Activated naive CD8-positive, alpha-beta T cell treated with anti-CD3 and anti-CD28 coated beads, Interleukin-2, amount 50 U/mL, for 16 hours (primary cell): ENCODE measurements around the gene CFAP54.

Source experiments
- DNase-seq: peaks from one replicate; pipeline ENCODE4 v3.0.0-alpha.2; 2020; ENCODE audit warnings: low read depth, low spot score

CFAP54 gene

DNA sequence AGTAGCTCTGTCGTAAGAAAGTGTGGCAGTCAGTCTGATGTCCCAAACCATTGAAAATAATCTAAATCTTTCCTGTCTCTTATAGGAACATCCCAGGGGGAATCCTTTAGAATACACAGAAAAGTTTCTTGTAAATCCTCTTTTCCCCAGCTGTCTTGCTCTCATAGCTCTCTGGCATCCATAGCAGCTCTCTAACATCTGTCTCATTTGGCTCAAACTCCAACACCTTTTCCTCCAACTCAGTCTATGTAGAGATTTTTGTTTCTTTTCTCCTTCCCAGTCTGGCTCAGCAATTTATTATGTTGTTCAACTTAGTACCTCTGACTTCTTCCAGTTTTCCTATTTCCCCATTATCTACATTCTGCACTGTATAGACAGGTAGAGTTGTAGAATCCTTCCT, 333.3 kb downstream of the CFAP54 start:
- DNase-seq: no peak

DNA sequence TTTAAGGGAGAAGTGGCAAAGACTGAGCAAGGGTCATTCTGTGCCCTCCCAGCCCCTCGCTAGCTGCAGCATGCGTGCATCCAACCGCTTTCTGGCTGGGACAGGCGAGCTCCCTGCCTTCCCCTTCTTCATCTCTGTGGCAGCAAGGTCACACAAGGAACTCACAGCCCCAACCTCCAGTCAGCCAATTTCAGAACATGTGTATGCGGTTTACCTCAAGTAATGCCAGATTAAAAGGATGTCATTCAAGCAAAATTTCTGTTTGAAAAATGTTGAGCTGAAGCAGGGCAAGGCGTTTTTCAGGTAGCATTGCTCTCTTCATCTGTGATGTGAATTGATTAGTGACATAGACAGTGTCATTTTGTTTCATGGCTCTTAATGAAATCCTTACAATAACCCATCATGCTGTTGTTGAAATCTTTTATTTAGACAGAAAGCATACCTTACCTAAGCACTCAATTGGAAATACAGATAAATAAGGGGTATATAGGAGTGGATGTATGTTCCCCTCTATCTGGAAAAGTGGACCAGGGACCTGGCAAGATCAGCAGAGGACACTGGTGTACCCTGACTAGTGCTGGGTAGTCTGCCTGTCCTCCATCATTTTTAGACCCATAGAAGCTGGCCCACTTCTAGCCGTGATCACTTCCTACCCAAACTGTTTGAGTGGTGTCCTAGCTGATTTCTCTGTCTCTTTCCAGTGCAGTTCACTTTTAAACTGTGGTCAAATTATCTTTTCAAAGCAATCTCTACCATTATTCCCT, 334.9 kb downstream of the CFAP54 start:
- no peak for DNase-seq

DNA sequence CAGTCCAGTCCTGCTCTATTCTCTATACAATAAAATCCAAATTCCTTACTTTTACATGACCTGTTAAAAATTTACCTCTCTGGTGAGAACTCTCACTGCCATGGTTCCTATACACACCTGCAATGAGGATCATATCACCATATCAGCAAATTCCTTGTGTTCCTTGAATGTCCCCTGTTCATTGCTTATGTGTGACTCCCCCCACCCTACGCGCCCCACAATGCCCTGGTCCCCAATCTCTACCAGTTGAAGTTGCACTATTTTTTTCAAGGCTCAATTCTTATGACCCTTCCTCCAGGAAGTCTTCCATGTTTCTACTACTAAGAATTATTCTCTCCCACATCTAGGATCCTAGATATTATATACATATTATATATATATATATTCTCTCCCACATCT, 335.5 kb downstream of the CFAP54 start:
- no peak for DNase-seq

DNA sequence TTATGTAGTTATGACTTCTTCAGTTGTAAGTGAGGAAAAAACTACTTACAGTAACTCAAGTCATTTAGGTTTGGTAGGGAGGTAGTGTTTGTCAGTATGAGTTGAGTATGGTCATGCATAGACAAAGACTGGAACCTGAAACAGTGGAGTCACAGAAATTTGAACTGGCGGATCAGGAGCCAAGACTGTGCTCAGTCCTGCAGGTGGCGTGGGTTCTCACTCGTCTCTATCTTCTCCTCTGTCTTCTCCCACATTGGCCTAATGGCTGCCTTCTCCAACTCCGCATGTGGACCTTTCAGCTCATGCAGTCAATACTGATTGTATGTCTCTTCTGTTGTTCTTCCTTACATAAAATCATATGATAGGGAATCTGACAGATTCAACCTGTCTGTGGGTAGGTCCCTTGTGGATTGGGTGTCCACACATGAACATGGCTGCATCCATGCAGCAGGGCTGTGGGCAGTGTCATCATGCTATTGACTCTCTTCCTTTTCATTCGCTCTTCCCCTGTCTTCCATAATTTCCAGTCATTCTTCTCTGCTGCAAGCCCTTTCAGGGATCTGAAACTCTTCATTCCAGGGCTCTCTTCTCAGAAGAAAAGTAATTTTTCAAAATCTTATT, 338.9 kb downstream of the CFAP54 start:
- no peak for DNase-seq

DNA sequence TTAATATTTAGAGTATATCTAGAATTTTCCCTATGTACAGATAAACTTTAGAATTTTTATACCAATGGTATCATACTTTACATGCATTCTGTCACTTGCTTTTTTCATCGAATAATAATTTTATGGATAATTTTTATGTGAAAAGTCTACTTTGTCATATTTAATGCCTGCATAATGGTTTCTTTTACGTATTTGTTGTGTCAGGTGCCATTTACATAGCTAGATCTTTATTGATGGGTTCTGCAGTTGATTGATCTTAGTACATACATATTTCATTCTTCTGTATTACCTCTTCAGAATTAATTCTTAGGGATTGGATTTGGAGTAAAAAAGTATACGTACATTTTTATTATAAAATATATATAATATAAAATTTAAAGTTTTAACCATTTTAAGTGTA, 340.0 kb downstream of the CFAP54 start:
- DNase-seq: no peak

DNA sequence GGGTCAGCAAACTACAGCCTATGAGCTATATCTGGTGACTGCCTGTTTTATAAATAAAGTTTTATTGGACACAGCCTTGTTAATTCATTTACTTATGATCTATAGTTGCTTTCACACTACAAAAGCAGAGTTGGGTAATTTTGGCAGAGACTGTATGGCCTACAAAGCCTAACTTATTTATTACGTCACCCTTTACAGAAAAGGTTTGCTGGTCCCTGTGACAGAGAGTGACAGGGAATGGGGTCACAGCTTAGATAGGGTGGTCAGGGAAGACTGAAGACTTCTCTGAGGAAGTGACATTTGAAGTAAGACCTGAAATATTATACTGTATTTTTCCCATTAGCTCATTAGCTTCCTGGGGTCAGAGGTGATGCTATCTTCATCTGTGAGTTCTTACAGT, 342.0 kb downstream of the CFAP54 start:
- no peak for DNase-seq

DNA sequence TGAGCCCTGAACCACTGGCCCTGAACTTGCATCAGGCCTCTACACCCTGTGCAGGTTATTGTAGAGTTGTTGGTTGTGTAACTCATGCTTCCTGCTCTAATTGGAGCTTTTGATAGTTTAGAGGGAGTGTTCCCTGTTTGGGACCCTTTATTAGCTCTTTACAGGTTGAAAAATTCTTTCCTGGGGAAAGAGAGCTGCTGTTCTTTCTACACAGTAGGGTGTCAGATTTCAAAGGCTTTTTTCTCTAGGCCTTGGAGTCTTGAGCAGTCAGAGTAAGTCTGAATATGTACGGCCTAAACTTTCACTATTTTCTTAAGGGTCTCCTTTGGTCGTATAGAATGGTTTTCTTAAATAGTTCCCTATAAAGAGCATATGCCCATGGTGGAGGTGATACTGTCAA, 356.9 kb downstream of the CFAP54 start:
- DNase-seq: no peak

DNA sequence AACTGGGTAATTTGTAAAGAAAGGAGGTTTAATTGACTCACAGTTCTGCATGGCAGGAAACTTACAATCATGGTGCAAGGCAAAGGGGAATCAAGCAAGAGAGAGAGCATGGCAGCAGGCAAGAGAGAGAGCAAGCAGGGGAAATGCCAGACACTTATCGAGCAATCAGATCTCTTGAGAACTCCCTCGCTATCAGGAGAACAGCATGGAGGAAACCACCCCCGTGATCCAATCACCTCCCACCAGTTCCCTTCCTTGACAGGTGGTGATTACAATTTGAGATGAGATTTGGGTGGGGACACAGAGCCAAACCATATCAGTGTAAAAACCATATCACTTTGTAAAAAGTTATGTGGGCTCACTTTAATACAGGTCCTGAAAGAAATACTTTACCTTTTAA, 361.3 kb downstream of the CFAP54 start:
- no peak for DNase-seq

DNA sequence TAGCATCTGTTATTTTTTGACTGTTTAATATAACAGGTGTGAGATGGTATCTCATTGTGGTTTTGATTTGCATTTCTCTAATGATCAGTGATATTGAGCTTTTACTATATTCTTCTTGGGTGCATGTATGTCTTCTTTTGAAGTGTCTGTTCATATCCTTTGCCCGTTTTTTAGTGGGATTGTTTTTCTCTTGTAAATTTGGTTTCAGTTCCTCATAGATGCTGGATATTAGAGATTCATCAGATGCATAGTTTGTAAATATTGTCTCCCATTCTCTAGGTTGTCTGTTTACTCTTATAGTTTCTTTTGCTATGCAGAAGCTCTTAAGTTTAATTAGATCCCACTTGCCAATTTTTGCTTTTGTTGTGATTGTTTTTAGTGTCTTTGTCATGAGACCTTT, 368.8 kb downstream of the CFAP54 start:
- DNase-seq: no peak

DNA sequence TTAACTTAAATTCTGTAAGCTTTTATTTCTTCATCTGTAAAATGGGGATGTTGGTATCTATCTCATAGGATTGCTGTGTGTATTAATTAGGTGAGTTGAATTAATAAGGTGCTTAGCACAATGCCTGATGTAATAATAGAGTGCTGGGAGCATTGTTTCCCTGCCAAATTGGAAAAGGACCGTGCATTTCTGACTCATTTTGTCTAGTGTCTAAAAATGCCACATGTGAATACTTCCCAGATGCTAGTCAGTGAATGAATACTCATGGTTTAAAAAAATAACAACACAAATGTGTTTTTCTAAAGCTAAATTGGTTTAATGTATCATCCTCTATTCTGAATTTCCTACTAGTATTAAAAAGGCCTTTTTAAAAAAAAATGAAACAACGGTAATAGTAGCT, 372.3 kb downstream of the CFAP54 start:
- DNase-seq: no peak

DNA sequence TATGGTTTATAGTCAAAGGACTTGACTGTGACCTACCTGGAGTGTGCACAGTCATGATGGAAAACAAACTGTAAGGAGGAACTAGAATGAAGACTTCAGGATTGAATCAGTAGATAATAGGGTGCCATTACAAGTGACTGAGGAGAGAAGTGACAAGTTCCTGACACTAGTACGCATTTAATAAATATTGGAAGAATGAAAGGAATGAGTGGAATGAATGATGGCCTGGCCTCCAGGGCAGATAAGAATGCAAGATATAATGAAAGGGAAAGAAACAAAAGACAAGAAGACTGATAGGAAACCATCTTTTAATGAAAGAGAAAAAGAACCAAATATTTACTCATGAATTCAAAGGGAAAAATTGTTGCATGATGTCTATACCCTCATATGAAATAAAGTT, 372.9 kb downstream of the CFAP54 start:
- no peak for DNase-seq

DNA sequence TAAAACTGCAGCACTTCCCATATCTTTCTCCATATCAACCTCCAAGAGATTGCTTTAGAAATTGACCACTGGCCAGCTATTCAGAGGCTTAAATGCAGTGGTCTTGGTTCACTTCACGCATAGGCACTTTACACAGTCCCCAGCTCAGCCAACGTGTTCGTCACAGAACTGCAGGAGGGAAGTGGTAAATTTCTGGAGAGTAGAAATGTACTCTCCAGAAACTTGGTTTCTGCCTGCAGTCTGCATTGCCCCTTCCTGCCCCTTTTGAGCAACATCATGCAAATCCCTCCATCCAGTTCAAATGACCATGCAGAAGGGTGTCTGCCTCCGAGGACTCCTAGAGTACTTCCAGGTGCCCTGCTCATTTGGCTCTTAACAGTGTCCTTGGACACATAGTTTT, 375.0 kb downstream of the CFAP54 start:
- no peak for DNase-seq

DNA sequence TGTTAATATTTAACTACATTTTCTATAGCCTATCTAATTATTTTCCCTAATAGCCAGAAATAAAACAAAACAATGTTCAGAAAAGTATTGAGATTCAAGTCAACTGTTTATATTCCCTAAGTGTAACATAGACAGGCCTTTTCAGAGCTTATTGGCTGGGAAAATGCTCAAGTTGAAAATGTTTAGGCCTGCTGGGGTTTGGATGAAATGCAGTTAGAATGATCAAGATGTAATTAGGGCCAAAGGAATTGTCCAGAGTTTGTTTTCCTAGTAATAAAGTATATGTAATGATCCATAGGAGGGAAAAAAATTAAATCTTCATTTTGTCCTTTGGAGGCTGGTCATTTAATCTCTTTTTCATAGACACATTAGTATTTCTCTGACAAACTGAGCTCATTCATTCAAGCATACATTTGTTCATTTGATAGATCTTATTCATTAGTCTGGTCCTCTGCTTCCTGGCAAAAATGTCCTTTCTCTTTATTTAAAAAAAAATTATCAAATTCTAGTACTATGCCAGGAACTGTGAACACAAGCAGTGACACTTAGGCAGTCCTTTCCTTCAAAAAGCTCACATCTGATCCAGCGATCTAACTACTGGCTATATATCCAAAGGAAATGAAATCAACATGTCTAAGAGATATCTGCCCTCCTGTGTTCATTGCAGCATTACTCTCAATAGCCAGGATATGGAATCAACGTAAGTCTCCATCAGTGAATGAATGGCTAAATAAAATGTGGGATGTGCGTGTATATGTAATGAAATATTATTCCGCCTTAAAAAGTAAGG, 377.6 kb downstream of the CFAP54 start:
- no peak for DNase-seq

DNA sequence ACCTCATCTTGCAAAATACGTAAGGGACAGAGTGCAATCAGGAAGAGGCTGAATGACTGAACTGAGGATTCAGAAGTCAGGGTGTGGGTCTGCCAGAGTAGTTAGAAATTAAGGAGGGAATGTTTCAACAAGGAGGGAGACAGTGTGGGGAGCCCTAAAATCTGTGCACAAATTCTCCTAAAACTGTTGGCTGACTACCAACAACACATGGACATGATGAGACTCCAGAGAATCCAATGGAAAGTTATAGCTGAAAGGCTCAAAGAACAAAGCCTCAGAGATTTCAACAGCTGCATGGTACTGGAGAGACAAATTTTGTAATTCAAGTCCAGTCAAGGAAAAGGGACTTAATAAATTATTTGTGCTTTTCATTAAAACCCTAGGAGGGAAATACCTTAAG, 381.6 kb downstream of the CFAP54 start:
- DNase-seq: no peak

DNA sequence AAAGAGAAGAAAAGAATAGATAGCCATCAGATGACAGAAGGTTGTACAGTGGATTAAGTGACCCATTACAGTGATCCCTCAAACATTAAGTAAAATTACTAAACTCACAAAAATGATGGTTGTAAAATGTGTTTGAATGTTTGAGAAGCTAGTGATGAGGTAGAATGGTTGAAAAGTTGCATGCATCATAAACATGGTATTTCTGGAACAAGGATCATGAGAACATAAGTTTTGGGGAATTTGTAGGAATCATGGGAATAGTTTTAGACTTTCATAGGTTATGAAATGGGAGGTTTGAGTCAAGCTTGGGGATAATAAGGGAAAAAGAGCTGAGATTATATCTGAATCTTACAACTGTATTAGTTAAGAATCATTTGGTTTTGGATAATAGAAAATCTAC, 383.6 kb downstream of the CFAP54 start:
- DNase-seq: no peak

DNA sequence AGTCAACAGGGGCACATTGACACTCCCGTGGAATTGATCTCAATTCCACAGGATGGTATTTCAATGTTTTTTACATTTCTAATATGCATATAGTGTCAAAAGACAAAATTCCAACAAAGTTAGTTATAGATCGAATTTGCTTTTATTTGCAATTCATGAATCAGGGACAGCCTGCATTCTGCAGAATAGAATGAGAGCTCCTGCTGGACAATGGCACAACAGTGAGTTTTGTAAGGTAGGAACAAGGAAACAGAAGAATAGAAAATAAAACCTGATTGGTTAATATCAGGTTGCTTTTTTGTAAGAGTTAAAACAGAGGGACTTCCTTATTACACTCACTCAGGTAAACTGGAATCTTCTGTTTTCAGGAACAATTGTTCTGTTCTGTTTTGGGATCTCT, 384.8 kb downstream of the CFAP54 start:
- DNase-seq: no peak

DNA sequence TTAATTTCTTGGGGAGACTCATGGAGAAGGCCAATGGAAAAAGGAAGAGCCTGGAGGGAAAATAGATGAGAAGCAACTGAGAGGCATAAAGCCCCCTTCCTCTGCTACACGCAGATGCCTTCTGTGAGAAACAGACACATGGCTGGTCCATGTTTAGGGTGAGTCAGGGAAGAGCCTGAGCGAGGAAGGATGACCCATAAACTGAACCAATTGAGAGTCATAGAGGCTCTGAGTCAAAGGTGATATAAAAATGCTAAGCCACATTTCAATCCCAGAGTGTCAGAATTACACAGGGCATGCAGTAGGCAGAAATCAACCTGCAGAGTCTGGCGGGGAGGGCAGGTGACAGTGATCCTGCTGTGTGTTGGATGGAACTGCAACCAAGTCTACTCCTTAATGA, 387.6 kb downstream of the CFAP54 start:
- DNase-seq: no peak

DNA sequence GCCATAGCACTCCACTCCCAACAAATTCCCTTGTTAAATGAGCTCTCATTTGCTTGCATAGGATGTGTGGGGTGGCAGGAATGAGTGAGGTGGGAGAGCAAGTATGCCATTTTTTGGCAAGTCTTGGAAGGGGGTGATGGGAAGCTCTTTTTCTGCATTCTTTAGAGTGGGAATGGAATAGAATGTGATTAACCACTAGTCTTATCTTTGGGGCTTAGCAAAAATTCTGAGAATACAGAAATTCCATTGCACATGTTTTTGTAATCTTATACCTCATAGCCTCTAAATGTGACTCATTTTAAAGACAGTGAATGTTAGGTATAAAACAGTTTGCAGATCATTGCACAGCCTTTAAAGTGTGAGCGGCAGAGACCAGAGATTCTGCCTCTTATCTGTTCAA, 389.3 kb downstream of the CFAP54 start:
- DNase-seq: no peak

DNA sequence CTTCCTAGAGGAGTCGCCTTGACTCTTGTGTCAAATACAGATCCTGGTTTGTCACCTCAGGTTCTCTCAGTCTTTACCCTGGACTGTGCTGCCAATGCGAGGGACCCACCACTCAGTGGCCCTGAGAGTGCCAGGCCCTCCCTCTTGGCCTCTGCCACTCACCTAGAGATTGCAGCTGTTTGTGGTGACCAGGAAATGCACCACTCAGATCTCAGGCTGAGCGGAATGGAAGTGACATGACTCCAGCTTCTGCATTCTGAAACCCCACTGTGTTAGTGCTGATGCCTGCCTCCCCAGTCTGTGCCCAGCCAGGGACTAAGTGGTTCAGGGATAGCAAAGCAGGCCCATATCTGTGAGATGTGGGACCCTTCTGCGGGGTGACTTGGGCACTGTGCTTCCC, 389.9 kb downstream of the CFAP54 start:
- no peak for DNase-seq

DNA sequence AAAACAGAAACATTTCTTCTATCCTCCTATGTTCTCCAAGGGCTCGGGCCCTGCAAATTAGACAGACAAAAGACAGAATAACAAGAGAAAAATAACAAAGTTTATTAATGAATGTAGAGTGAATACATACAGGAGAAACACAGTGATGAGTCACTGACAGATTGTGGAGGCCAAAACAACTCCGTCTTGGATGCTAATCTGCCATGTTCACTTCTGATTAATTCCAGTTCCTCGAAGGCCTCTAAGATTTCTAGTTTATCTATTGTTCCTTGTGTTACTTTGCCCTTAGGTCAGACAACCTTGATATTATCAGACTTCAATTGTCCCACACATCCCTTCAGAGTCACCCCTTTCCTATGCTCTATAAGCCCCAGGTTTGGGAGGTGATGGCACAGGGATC, 390.8 kb downstream of the CFAP54 start:
- no peak for DNase-seq

DNA sequence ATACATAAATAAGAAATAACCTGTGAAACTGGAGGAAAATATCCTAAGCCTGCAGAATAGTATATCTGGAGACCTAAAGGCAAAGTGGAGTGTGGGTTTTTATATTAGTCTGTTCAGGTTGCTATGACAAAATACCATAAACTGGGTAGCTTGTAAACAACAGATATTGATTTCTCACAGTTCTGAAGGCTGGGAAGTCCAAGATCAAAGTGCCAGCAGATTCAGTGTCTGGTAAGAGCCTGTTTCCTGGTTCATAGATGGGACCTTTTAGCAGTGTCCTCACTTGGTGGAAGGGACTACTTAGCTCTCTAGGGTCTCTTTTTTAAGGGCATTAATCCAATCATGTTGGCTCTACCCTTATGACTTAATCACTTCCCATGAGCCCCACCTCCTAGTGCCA, 392.2 kb downstream of the CFAP54 start:
- DNase-seq: no peak

DNA sequence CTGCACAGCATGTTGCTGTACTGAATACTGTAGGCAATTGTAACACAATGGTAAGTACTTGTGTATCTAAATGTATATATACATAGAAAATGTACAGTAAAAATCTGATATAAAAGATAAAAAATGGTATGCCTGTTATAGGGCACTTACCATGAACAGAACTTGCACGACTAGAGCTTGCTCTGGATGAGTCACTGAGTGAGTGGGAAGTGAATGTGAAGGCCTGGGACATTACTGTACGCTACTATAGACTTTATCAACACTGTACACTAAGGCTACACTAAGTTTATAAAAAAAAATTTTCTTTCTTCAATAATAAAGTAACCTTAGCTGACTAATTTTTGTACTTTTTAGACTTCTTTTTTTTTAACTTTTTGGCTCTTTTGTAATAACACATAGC, 393.5 kb downstream of the CFAP54 start:
- no peak for DNase-seq

DNA sequence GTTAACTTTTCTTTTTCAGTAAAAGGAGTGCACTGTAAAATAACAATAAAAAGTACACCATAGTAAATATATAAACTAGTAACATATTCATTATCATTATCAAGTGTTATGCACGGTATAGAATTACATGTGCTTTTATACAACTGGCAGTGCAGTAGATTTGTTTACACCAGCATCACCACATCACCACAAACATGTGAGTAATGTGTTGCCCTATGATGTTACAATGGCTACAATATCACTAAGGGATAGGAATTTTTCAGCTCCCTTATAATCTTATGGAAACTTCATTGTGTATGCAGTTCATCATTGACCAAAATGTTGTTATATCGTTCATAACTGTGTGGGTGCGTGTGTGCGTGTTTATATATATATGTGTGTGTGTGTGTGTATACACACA, 394.2 kb downstream of the CFAP54 start:
- DNase-seq: no peak
